Measurements from ENCODE around the gene SGMS2.

SGMS2 gene

GRCh38 chr4:107824350-107825071 is at the start of gene SGMS2:
TSS of gene SGMS2 (plus strand) at chr4:107824932. CDS start at chr4:107895554, 70,622 bp downstream.
- H3K27me3 ChIP-seq (ENCODE audit: control insufficient read depth in 5 of 5, insufficient read depth in 4 of 5, low read length in 5 of 5): no peaks in the 10 kb centered on the region
- no peaks in the 10 kb centered on the region for H3K9me3 ChIP-seq (ENCODE audit: control insufficient read depth in 5 of 5, low read length in 5 of 5)
- peak within 1 kb of the TSS; percentile 41 to 94 (median 66) for H3K9ac ChIP-seq (ENCODE audit: low read length in 5 of 5)

GRCh38 chr4:107777890-107778289 is 46.8 kb upstream of the SGMS2 start:
- no peak overlapping the region for H3K9ac ChIP-seq (ENCODE audit: low read length in 5 of 5)
- peaks cover 0 to 4% (median 2%) of the 10 kb centered on the region in 5 donors for H3K9me3 ChIP-seq (ENCODE audit: control insufficient read depth in 5 of 5, low read length in 5 of 5)
- H3K4me1 ChIP-seq (ENCODE audit: control insufficient read depth in 5 of 5, insufficient read depth in 5 of 5, low read length in 5 of 5): no peaks in the 10 kb centered on the region
- no peaks in the 10 kb centered on the region for H3K36me3 ChIP-seq (ENCODE audit: control insufficient read depth in 5 of 5, insufficient read depth in 5 of 5, low read length in 5 of 5)
- no peak overlapping the region for H3K4me3 ChIP-seq (ENCODE audit: low read depth in 1 of 5, low read length in 5 of 5)
- no peaks in the 10 kb centered on the region for H3K27me3 ChIP-seq (ENCODE audit: control insufficient read depth in 5 of 5, insufficient read depth in 4 of 5, low read length in 5 of 5)
- H3K27ac ChIP-seq (ENCODE audit: low read depth, low read length): no peak overlapping the region

More at GRCh38 chr4:107824350-107825071, at the start of gene SGMS2:
- H3K36me3 ChIP-seq (ENCODE audit: control insufficient read depth in 5 of 5, insufficient read depth in 5 of 5, low read length in 5 of 5): no peaks in the 10 kb centered on the region
- H3K4me3 ChIP-seq (ENCODE audit: low read depth in 1 of 5, low read length in 5 of 5): peak within 1 kb of the TSS; percentile 71 to 89 (median 83)
- H3K27ac ChIP-seq (ENCODE audit: low read depth, low read length): peak within 1 kb of the TSS; percentile 91
- peaks cover 0 to 19% (median 16%) of the 10 kb centered on the region in 5 donors for H3K4me1 ChIP-seq (ENCODE audit: control insufficient read depth in 5 of 5, insufficient read depth in 5 of 5, low read length in 5 of 5)

DNA sequence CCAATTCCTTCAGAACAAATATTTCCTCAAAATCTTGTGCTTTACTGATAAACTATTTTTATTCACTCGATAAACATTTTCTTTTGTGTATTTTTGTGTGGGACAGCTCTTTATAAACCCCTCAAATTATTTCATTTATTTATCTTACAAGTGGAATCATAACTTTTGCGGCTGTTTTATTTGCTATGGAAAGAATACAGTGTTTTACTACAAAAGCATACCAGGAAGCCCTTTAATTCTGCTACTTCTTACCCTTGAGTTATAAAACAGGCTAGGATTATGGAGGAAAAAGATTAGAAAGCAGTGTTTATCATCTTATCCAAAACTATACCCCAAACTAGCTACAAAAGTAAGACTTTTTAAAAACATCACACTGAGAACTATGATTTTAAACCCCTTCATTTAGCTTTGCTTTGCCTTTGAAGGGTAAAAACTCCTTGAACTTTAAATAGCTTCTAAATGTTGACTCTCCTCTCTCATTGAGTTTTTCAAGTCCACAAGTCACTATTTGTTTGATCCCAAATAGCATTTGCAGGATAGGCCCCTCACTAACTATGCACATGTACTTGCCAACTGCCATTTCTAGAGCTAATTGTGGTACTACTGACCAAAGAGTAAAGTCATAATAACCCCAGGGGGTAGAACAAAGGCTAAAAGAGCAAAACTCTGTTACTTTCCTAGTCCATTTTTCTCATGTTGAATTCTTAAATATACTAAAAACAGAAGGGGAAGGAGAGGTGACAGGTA is 45.8 kb upstream of the SGMS2 start:
- H3K36me3 ChIP-seq (ENCODE audit: control insufficient read depth in 5 of 5, insufficient read depth in 5 of 5, low read length in 5 of 5): no peaks in the 10 kb centered on the region
- no peak overlapping the region for H3K27ac ChIP-seq (ENCODE audit: low read depth, low read length)
- H3K4me1 ChIP-seq (ENCODE audit: control insufficient read depth in 5 of 5, insufficient read depth in 5 of 5, low read length in 5 of 5): no peaks in the 10 kb centered on the region
- H3K9me3 ChIP-seq (ENCODE audit: control insufficient read depth in 5 of 5, low read length in 5 of 5): peaks cover 0 to 4% (median 2%) of the 10 kb centered on the region in 5 donors
- H3K4me3 ChIP-seq (ENCODE audit: low read depth in 1 of 5, low read length in 5 of 5): no peak overlapping the region
- no peaks in the 10 kb centered on the region for H3K27me3 ChIP-seq (ENCODE audit: control insufficient read depth in 5 of 5, insufficient read depth in 4 of 5, low read length in 5 of 5)
- no peak overlapping the region for H3K9ac ChIP-seq (ENCODE audit: low read length in 5 of 5)

DNA sequence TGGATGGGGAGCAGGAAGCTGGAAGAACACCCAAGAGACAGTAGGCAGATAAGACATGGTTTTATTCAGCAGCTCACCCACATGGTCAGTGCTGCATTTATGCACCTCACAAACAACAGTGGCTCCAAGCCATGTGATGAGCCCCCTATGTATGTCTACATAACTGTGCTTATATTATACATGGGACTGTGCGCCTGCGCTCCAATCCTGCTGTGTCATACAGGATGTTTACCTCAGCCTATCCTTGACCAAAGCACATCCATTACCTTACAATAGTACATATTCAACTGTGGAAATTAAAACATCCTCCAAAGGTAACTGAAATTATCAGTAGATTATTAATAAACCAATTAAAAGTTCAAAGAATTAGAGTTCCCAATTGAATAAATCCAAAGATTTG is 44.1 kb upstream of the SGMS2 start:
- no peak overlapping the region for H3K9ac ChIP-seq (ENCODE audit: low read length in 5 of 5)
- H3K27me3 ChIP-seq (ENCODE audit: control insufficient read depth in 5 of 5, insufficient read depth in 4 of 5, low read length in 5 of 5): no peaks in the 10 kb centered on the region
- H3K27ac ChIP-seq (ENCODE audit: low read depth, low read length): no peak overlapping the region
- no peaks in the 10 kb centered on the region for H3K36me3 ChIP-seq (ENCODE audit: control insufficient read depth in 5 of 5, insufficient read depth in 5 of 5, low read length in 5 of 5)
- no peaks in the 10 kb centered on the region for H3K4me1 ChIP-seq (ENCODE audit: control insufficient read depth in 5 of 5, insufficient read depth in 5 of 5, low read length in 5 of 5)
- H3K4me3 ChIP-seq (ENCODE audit: low read depth in 1 of 5, low read length in 5 of 5): no peak overlapping the region
- peaks cover 0 to 4% (median 2%) of the 10 kb centered on the region in 5 donors for H3K9me3 ChIP-seq (ENCODE audit: control insufficient read depth in 5 of 5, low read length in 5 of 5)

- H3K9ac ChIP-seq (ENCODE audit: low read length in 5 of 5): no peak overlapping the region
- H3K36me3 ChIP-seq (ENCODE audit: control insufficient read depth in 5 of 5, insufficient read depth in 5 of 5, low read length in 5 of 5): no peaks in the 10 kb centered on the region
- peaks cover 0 to 11% (median 7%) of the 10 kb centered on the region in 5 donors for H3K9me3 ChIP-seq (ENCODE audit: control insufficient read depth in 5 of 5, low read length in 5 of 5)
- H3K4me3 ChIP-seq (ENCODE audit: low read depth in 1 of 5, low read length in 5 of 5): no peak overlapping the region
- no peaks in the 10 kb centered on the region for H3K27me3 ChIP-seq (ENCODE audit: control insufficient read depth in 5 of 5, insufficient read depth in 4 of 5, low read length in 5 of 5)
- H3K4me1 ChIP-seq (ENCODE audit: control insufficient read depth in 5 of 5, insufficient read depth in 5 of 5, low read length in 5 of 5): no peaks in the 10 kb centered on the region
- no peak overlapping the region for H3K27ac ChIP-seq (ENCODE audit: low read depth, low read length)
Measured at GRCh38 chr4:107791902-107792301, 32.8 kb upstream of the SGMS2 start.

DNA sequence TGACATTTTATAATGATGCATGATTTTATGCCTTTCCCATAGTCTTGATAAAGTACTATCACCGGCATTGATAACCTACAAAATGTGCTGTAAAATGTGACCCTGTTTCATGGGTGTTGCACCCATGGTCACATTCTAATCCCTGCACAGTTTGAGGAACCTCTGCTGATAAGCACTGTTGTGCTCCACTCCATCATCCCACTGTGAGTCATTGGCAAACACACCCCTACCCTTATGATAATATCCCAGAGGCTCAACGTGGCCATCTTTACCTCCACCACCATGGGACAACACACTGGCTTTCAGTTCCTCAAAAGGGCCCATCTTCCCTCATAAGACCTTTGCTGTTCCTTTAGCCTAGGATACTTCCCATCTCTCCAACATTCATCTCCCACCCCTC is 32.0 kb upstream of the SGMS2 start:
- Histone ChIP-seq H3K36me3 (ENCODE audit: control insufficient read depth in 5 of 5, insufficient read depth in 5 of 5, low read length in 5 of 5) (no peaks in the 10 kb centered on the region), H3K27ac (ENCODE audit: low read depth, low read length) (no peak overlapping the region), H3K4me3 (ENCODE audit: low read depth in 1 of 5, low read length in 5 of 5) (no peak overlapping the region), H3K4me1 (ENCODE audit: control insufficient read depth in 5 of 5, insufficient read depth in 5 of 5, low read length in 5 of 5) (no peaks in the 10 kb centered on the region), H3K9me3 (ENCODE audit: control insufficient read depth in 5 of 5, low read length in 5 of 5) (peaks cover 0 to 9% (median 4%) of the 10 kb centered on the region in 5 donors), H3K9ac (ENCODE audit: low read length in 5 of 5) (no peak overlapping the region), H3K27me3 (ENCODE audit: control insufficient read depth in 5 of 5, insufficient read depth in 4 of 5, low read length in 5 of 5) (no peaks in the 10 kb centered on the region)

DNA sequence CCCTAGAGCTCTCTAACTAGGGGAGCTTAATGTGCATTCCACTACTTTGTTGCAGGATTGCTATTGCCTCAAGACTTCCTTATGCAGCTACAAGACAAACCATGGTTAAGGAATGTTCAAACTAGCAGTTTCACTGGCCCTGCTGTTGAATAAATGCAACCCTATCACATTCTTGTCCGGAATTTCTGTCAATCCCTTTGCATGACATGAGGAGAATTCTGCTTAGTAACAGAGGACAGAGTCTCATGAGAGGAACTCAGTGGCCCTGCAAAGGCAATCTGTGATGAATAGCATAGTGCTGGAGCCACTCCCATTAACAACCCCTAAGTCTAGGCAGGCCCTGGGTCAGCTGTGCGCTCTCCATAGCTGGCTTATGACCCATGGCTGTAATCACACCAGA is 30.7 kb upstream of the SGMS2 start:
- no peaks in the 10 kb centered on the region for H3K9me3 ChIP-seq (ENCODE audit: control insufficient read depth in 5 of 5, low read length in 5 of 5)
- H3K27ac ChIP-seq (ENCODE audit: low read depth, low read length): no peak overlapping the region

GRCh38 chr4:107799669-107800450 is 24.9 kb upstream of the SGMS2 start:
- Histone ChIP-seq H3K4me3 (ENCODE audit: low read depth in 1 of 5, low read length in 5 of 5) (peak overlapping the region; percentile 46 to 56 (median 54)), H3K27me3 (ENCODE audit: control insufficient read depth in 5 of 5, insufficient read depth in 4 of 5, low read length in 5 of 5) (no peaks in the 10 kb centered on the region), H3K4me1 (ENCODE audit: control insufficient read depth in 5 of 5, insufficient read depth in 5 of 5, low read length in 5 of 5) (peaks cover 0 to 6% (median 0%) of the 10 kb centered on the region in 5 donors), H3K9ac (ENCODE audit: low read length in 5 of 5) (peak overlapping the region in 1 of 5 donors; percentile 25), H3K27ac (ENCODE audit: low read depth, low read length) (no peak overlapping the region), H3K9me3 (ENCODE audit: control insufficient read depth in 5 of 5, low read length in 5 of 5) (no peaks in the 10 kb centered on the region), H3K36me3 (ENCODE audit: control insufficient read depth in 5 of 5, insufficient read depth in 5 of 5, low read length in 5 of 5) (no peaks in the 10 kb centered on the region)

More for the DNA sequence above, 30.7 kb upstream of the SGMS2 start:
- Histone ChIP-seq H3K4me3 (ENCODE audit: low read depth in 1 of 5, low read length in 5 of 5) (no peak overlapping the region), H3K9ac (ENCODE audit: low read length in 5 of 5) (no peak overlapping the region), H3K4me1 (ENCODE audit: control insufficient read depth in 5 of 5, insufficient read depth in 5 of 5, low read length in 5 of 5) (no peaks in the 10 kb centered on the region), H3K27me3 (ENCODE audit: control insufficient read depth in 5 of 5, insufficient read depth in 4 of 5, low read length in 5 of 5) (no peaks in the 10 kb centered on the region), H3K36me3 (ENCODE audit: control insufficient read depth in 5 of 5, insufficient read depth in 5 of 5, low read length in 5 of 5) (no peaks in the 10 kb centered on the region)

GRCh38 chr4:107800706-107801105 is 24.0 kb upstream of the SGMS2 start:
- Histone ChIP-seq H3K27ac (ENCODE audit: low read depth, low read length) (no peak overlapping the region), H3K27me3 (ENCODE audit: control insufficient read depth in 5 of 5, insufficient read depth in 4 of 5, low read length in 5 of 5) (no peaks in the 10 kb centered on the region), H3K9me3 (ENCODE audit: control insufficient read depth in 5 of 5, low read length in 5 of 5) (no peaks in the 10 kb centered on the region), H3K9ac (ENCODE audit: low read length in 5 of 5) (no peak overlapping the region), H3K4me1 (ENCODE audit: control insufficient read depth in 5 of 5, insufficient read depth in 5 of 5, low read length in 5 of 5) (peaks cover 0 to 6% (median 0%) of the 10 kb centered on the region in 5 donors), H3K4me3 (ENCODE audit: low read depth in 1 of 5, low read length in 5 of 5) (no peak overlapping the region), H3K36me3 (ENCODE audit: control insufficient read depth in 5 of 5, insufficient read depth in 5 of 5, low read length in 5 of 5) (no peaks in the 10 kb centered on the region)

Data from subcutaneous abdominal adipose tissue (tissue), 5 donors.